GM13976 (cell line): Measurements from ENCODE around the gene FAM169A.
"Not testable (repeated sequence)": the region's sequence is repeated elsewhere in the genome, so short reads cannot be mapped to it uniquely, and the experiment has no call there.

Source experiments
- DNase-seq: peaks from one replicate; pipeline ENCODE4 v3.0.0; 2012; ENCODE audit warnings: low spot score
- CTCF ChIP-seq: IDR thresholded peaks from 2 replicates; pipeline ENCODE4 v1.5.1; 2012; ENCODE audit warnings: borderline replicate concordance, mild to moderate bottlenecking; ENCODE audit not compliant: insufficient read depth; ENCODE audit errors: extremely low read depth, missing control alignments, control extremely low read depth
- in situ Hi-C: fragments of 300-500 bp; cut with MboI; formaldehyde crosslinking; loops from one replicate; pipeline ENCODE4 v1.12.0; 2022; ENCODE audit warnings: low sequenced_read_pairs, mixed read lengths, inconsistent platforms; ENCODE audit not compliant: unreplicated experiment

Gene FAM169A

GRCh38 chr5:74895906-74896305 is 29.7 kb upstream of the FAM169A start:
- DNase-seq = no peak
- in situ Hi-C loops = no loop called here
- no peak for TF ChIP-seq CTCF

- in situ Hi-C loops = no loop called here
- no peak for TF ChIP-seq CTCF
- no peak for DNase-seq
Observed at GRCh38 chr5:74894351-74894750, 28.2 kb upstream of the FAM169A start.

GRCh38 chr5:74892921-74893320 is 26.7 kb upstream of the FAM169A start:
- no peak for TF ChIP-seq CTCF
- in situ Hi-C loops = no loop called here
- no peak for DNase-seq

GRCh38 chr5:74889523-74890105 is 23.4 kb upstream of the FAM169A start:
- in situ Hi-C loops = no loop called here
- no peak for TF ChIP-seq CTCF
- peak; percentile 34 for DNase-seq

- no peak for DNase-seq
- in situ Hi-C loops = no loop called here
- TF ChIP-seq CTCF = no peak
Observed at GRCh38 chr5:74888117-74888516, 21.9 kb upstream of the FAM169A start.

GRCh38 chr5:74885170-74885569 is 19.0 kb upstream of the FAM169A start:
- TF ChIP-seq CTCF = no peak
- no peak for DNase-seq
- in situ Hi-C loops = no loop called here

GRCh38 chr5:74882379-74883134 is 16.4 kb upstream of the FAM169A start:
- DNase-seq, in situ Hi-C loops: not testable (repeated sequence)
